BJ (cell line): ENCODE data around the gene CSN2. TPM values are rescaled to one million over a fixed set of nuclear protein-coding genes. Genes with fewer than 3 reads are reported as not detected.
"Not testable (repeated sequence)": the region's sequence is repeated elsewhere in the genome, so short reads cannot be mapped to it uniquely, and the experiment has no call there.

Experiments used
- CTCF ChIA-PET: fragments of 350-600 bp; formaldehyde crosslinking; extraction: SDS; loops from one replicate; lab custom pipeline; 2021; ENCODE audit warnings: antibody characterized with exemption, inconsistent platforms; lab: Yijun Ruan, JAX
- POLR2A ChIA-PET: fragments of 300-600 bp; sonication (Branson Sonifier 250); formaldehyde crosslinking; extraction: SDS; loops from one replicate; lab custom pipeline; 2021; ENCODE audit warnings: antibody characterized with exemption; lab: Charles Lee
- DNase-seq: peaks from one replicate; pipeline ENCODE4 v3.0.0-alpha.2; 2011; ENCODE audit warnings: low read depth
- H3K27me3 ChIP-seq: 2 replicates; pipeline ENCODE4 v1.6.0; 2011; ENCODE audit warnings: low read length; ENCODE audit not compliant: control insufficient read depth, insufficient read depth
- H3K36me3 ChIP-seq: 2 replicates; pipeline ENCODE4 v1.5.1; 2011; ENCODE audit warnings: low read length; ENCODE audit not compliant: control insufficient read depth, insufficient read depth
- H3K4me3 ChIP-seq: 2 replicates; pipeline ENCODE4 v1.5.1; 2011; ENCODE audit warnings: low read depth, mild to moderate bottlenecking, control low read depth, low read length
- CTCF ChIP-seq: IDR thresholded peaks from 2 replicates; pipeline ENCODE4 v1.5.1; 2011; ENCODE audit warnings: low read depth, mild to moderate bottlenecking, control low read depth, inconsistent platforms, low read length, moderate library complexity; ENCODE audit not compliant: insufficient read depth
- polyA plus RNA-seq: library from polyadenylated mRNA; depleted of rRNA; stranded (reverse); fragments of >200 nt; gene quantifications from 2 replicates; pipeline ENCODE4 v1.2.3, GENCODE V29; 2011

CSN2 gene
- polyA plus RNA-seq, 1 experiment: not detected

DNA sequence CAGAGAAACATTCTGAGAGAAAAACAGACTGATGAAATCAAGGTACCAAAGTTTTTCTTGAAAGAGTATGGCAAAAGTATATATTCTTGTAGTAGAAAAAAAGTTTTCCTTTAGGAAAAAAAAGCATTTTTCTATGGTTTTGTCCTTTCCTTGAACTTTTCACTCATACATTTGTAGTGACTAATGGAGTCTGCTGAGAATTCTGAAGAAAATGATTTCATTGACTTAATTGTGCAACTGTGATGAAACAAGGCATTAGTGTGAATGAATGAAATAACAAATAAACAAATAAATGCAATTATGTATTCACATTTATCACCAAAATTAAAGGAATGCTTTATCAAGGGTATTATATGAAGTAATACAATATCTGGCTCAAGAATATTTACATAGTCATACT lies 29.0 kb downstream of the CSN2 start:
- CTCF ChIA-PET: no interaction called here
- H3K27me3 ChIP-seq: no peaks in the 10 kb centered on the region
- no peak for TF ChIP-seq CTCF
- H3K36me3 ChIP-seq: no peaks in the 10 kb centered on the region
- H3K4me3 ChIP-seq: no peak overlapping the region
- no peak for DNase-seq
- POLR2A ChIA-PET: no interaction called here

- no peak overlapping the region for H3K4me3 ChIP-seq
- POLR2A ChIA-PET: no interaction called here
- CTCF ChIA-PET: no interaction called here
- no peak for DNase-seq
- no peaks in the 10 kb centered on the region for H3K36me3 ChIP-seq
- no peaks in the 10 kb centered on the region for H3K27me3 ChIP-seq
- no peak for TF ChIP-seq CTCF
Measured at GRCh38 chr4:69934150-69934549, 31.4 kb downstream of the CSN2 start.

- H3K36me3 ChIP-seq: no peaks in the 10 kb centered on the region
- CTCF ChIA-PET: interaction anchor here (0.7 kb wide), 1 partner anchor 467 kb away, joined by 3 read pairs; the partner anchor contains the start of gene OPRPN
- no peak for DNase-seq
- H3K4me3 ChIP-seq: no peak within 1 kb of the TSS
- H3K27me3 ChIP-seq: no peaks in the 10 kb centered on the region
- POLR2A ChIA-PET: no interaction called here
- no peak for TF ChIP-seq CTCF
Measured at GRCh38 chr4:69930768-69931167, 34.8 kb downstream of the CSN2 start, which contains the start of gene CSN1S1. Gene CSN1S1 (plus strand): TSS chr4:69931068. CDS start chr4:69932556, 1,488 bp downstream.

DNA sequence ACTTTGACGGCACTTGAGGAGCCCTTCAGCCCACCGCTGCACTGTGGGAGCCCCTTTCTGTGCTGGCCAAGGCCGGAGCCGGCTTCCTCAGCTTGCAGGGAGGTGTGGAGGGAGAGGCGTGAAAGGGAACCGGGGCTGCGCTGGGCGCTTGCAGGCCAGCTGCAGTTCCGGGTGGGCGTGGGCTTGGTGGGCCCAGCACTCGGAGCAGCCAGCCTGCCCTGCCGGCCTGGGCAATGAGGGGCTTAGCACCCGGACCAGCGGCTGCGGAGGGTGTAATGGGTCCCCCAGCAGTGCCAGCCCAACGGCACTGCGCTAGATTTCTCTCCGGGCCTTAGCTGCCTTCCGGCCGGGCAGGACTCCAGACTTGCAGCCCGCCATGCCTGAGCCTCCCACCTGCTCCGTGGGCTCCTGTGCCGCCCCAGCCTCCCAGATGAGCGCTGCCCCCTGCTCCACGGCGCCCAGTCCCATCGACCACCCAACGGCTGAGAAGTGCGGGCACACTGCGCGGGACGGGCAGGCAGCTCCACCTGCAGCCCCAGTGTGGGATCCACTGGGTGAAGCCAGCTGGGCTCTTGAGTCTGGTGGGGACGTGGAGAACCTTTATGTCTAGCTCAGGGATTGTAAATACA lies 41.6 kb downstream of the CSN2 start:
- CTCF ChIA-PET, POLR2A ChIA-PET, H3K4me3 ChIP-seq, H3K27me3 ChIP-seq, H3K36me3 ChIP-seq, DNase-seq: not testable (repeated sequence)

DNA sequence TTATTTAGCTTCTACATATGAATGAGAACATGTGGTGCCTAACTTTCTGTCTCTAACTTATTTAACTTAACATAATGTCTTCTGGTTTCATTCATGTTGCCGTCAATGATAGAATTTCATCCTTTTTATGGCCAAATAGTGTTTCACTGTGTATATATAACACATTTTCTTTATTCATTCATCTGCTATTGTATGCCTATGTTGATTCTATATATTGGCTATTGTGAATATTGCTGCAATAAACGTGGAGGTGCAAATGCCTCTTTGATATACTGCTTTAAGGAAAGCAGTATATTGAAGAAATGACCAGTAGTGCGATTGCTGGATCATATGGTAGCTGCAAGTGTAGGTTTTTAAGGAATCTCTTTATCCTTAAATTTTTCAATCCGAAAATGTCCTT lies 44.7 kb downstream of the CSN2 start:
- Histone ChIP-seq H3K36me3 (no peaks in the 10 kb centered on the region), H3K4me3 (no peak overlapping the region), H3K27me3 (no peaks in the 10 kb centered on the region)
- DNase-seq: no peak
- ChIA-PET CTCF (no interaction called here), POLR2A (no interaction called here)
- no peak for TF ChIP-seq CTCF
